ENCODE data around the gene DLG4. TPM values are rescaled to one million over a fixed set of nuclear protein-coding genes. Genes with fewer than 3 reads are reported as not detected.
"Not testable (repeated sequence)": the region's sequence is repeated elsewhere in the genome, so short reads cannot be mapped to it uniquely, and the experiment has no call there.

The DLG4 gene
- total RNA-seq, 2 donors from 2014 or later = 35.1 to 68.5 TPM

GRCh38 chr17:7169565-7169908, 50.1 kb downstream of the DLG4 start:
- Mint-ChIP-seq H3K27me3 (ENCODE audit: insufficient read depth) (peaks cover 11% of the 10 kb centered on the region), H3K9me3 (peaks cover 24% of the 10 kb centered on the region)
- peaks cover 25% of the 10 kb centered on the region for H3K9me3 ChIP-seq (ENCODE audit: control insufficient read depth, low read length)
- H3K27ac ChIP-seq (ENCODE audit: low read depth, low read length); DNase-seq; H3K36me3 Mint-ChIP-seq (ENCODE audit: low read depth); H3K9ac ChIP-seq (ENCODE audit: extremely low read depth, low read length, poor library complexity, severe bottlenecking); H3K4me1 Mint-ChIP-seq; H3K27ac Mint-ChIP-seq; H3K27me3 ChIP-seq (ENCODE audit: control insufficient read depth, insufficient read depth, low read length, poor library complexity, severe bottlenecking); H3K36me3 ChIP-seq (ENCODE audit: control insufficient read depth, insufficient read depth, low read length); H3K4me3 ChIP-seq (ENCODE audit: low read length); H3K4me3 Mint-ChIP-seq; H3K4me1 ChIP-seq (ENCODE audit: control insufficient read depth, insufficient read depth, low read length): not testable (repeated sequence)
- WGBS, 2 experiments (ENCODE audit: insufficient coverage in 1 of 2, insufficient read length in 1 of 2) = 88 to 90% methylated on average over 4 to 7 of the region's 7 CpGs

GRCh38 chr17:7168841-7169564, 50.6 kb downstream of the DLG4 start:
- not testable (repeated sequence) for DNase-seq; H3K4me1 Mint-ChIP-seq; H3K27me3 ChIP-seq (ENCODE audit: control insufficient read depth, insufficient read depth, low read length, poor library complexity, severe bottlenecking); H3K36me3 Mint-ChIP-seq (ENCODE audit: low read depth); H3K27ac Mint-ChIP-seq; H3K9ac ChIP-seq (ENCODE audit: extremely low read depth, low read length, poor library complexity, severe bottlenecking); H3K4me1 ChIP-seq (ENCODE audit: control insufficient read depth, insufficient read depth, low read length); H3K27ac ChIP-seq (ENCODE audit: low read depth, low read length); H3K36me3 ChIP-seq (ENCODE audit: control insufficient read depth, insufficient read depth, low read length); H3K4me3 Mint-ChIP-seq; H3K4me3 ChIP-seq (ENCODE audit: low read length)
- Mint-ChIP-seq H3K27me3 (ENCODE audit: insufficient read depth) (peaks cover 11% of the 10 kb centered on the region), H3K9me3 (peaks cover 24% of the 10 kb centered on the region)
- 92 to 94% methylated on average over 6 to 9 of the region's 10 CpGs for WGBS, 2 experiments (ENCODE audit: insufficient coverage in 1 of 2, insufficient read length in 1 of 2)
- peaks cover 25% of the 10 kb centered on the region for H3K9me3 ChIP-seq (ENCODE audit: control insufficient read depth, low read length)

- Histone ChIP-seq H3K4me3 (ENCODE audit: low read length) (no peak overlapping the region), H3K9ac (ENCODE audit: extremely low read depth, low read length, poor library complexity, severe bottlenecking) (no peak overlapping the region), H3K9me3 (ENCODE audit: control insufficient read depth, low read length) (peaks cover 25% of the 10 kb centered on the region), H3K27me3 (ENCODE audit: control insufficient read depth, insufficient read depth, low read length, poor library complexity, severe bottlenecking) (no peaks in the 10 kb centered on the region), H3K27ac (ENCODE audit: low read depth, low read length) (no peak overlapping the region), H3K36me3 (ENCODE audit: control insufficient read depth, insufficient read depth, low read length) (no peaks in the 10 kb centered on the region), H3K4me1 (ENCODE audit: control insufficient read depth, insufficient read depth, low read length) (no peaks in the 10 kb centered on the region)
- H3K9me3 Mint-ChIP-seq = peaks cover 24% of the 10 kb centered on the region
- peaks cover 7% of the 10 kb centered on the region for H3K36me3 Mint-ChIP-seq (ENCODE audit: low read depth)
- TF ChIP-seq CTCF (conservative IDR thresholded peaks at IDR 0.05) = no peak
- H3K4me1 Mint-ChIP-seq = no peaks in the 10 kb centered on the region
- no peak overlapping the region for H3K4me3 Mint-ChIP-seq
- WGBS, 2 experiments (ENCODE audit: insufficient coverage in 1 of 2, insufficient read length in 1 of 2) = 97 to 100% methylated on average over 1 to 4 of the region's 4 CpGs
- no peak for DNase-seq
- H3K27ac Mint-ChIP-seq = no peak overlapping the region
- H3K27me3 Mint-ChIP-seq (ENCODE audit: insufficient read depth) = peaks cover 5% of the 10 kb centered on the region
Observed at GRCh38 chr17:7167832-7168231, 51.8 kb downstream of the DLG4 start.

GRCh38 chr17:7166873-7167272, 52.8 kb downstream of the DLG4 start:
- Histone ChIP-seq H3K36me3 (ENCODE audit: control insufficient read depth, insufficient read depth, low read length) (no peaks in the 10 kb centered on the region), H3K27ac (ENCODE audit: low read depth, low read length) (no peak overlapping the region), H3K4me1 (ENCODE audit: control insufficient read depth, insufficient read depth, low read length) (no peaks in the 10 kb centered on the region), H3K4me3 (ENCODE audit: low read length) (no peak overlapping the region), H3K27me3 (ENCODE audit: control insufficient read depth, insufficient read depth, low read length, poor library complexity, severe bottlenecking) (no peaks in the 10 kb centered on the region), H3K9ac (ENCODE audit: extremely low read depth, low read length, poor library complexity, severe bottlenecking) (no peak overlapping the region), H3K9me3 (ENCODE audit: control insufficient read depth, low read length) (peaks cover 25% of the 10 kb centered on the region)
- no peak overlapping the region for H3K4me3 Mint-ChIP-seq
- WGBS, 2 experiments (ENCODE audit: insufficient coverage in 1 of 2, insufficient read length in 1 of 2) = 91 to 92% methylated on average over 7 of the region's 7 CpGs
- no peak for TF ChIP-seq CTCF (conservative IDR thresholded peaks at IDR 0.05)
- H3K9me3 Mint-ChIP-seq = peaks cover 22% of the 10 kb centered on the region
- no peaks in the 10 kb centered on the region for H3K4me1 Mint-ChIP-seq
- no peak for DNase-seq
- peaks cover 7% of the 10 kb centered on the region for H3K36me3 Mint-ChIP-seq (ENCODE audit: low read depth)
- peaks cover 3% of the 10 kb centered on the region for H3K27me3 Mint-ChIP-seq (ENCODE audit: insufficient read depth)
- H3K27ac Mint-ChIP-seq = no peak overlapping the region

- H3K27me3 ChIP-seq (ENCODE audit: control insufficient read depth, insufficient read depth, low read length, poor library complexity, severe bottlenecking); H3K9ac ChIP-seq (ENCODE audit: extremely low read depth, low read length, poor library complexity, severe bottlenecking); H3K27ac ChIP-seq (ENCODE audit: low read depth, low read length); H3K4me1 ChIP-seq (ENCODE audit: control insufficient read depth, insufficient read depth, low read length); H3K36me3 ChIP-seq (ENCODE audit: control insufficient read depth, insufficient read depth, low read length); H3K9me3 ChIP-seq (ENCODE audit: control insufficient read depth, low read length); H3K27ac Mint-ChIP-seq; H3K4me3 ChIP-seq (ENCODE audit: low read length); H3K4me3 Mint-ChIP-seq; H3K36me3 Mint-ChIP-seq (ENCODE audit: low read depth); H3K4me1 Mint-ChIP-seq; DNase-seq; H3K9me3 Mint-ChIP-seq: not testable (repeated sequence)
- 84 to 87% methylated on average over 3 to 10 of the region's 10 CpGs for WGBS, 2 experiments (ENCODE audit: insufficient coverage in 1 of 2, insufficient read length in 1 of 2)
- peaks cover 17% of the 10 kb centered on the region for H3K27me3 Mint-ChIP-seq (ENCODE audit: insufficient read depth)
Observed at GRCh38 chr17:7159571-7159970, 60.1 kb downstream of the DLG4 start.

GRCh38 chr17:7158424-7158823, 61.2 kb downstream of the DLG4 start:
- H3K27ac ChIP-seq (ENCODE audit: low read depth, low read length); H3K4me3 Mint-ChIP-seq; H3K9ac ChIP-seq (ENCODE audit: extremely low read depth, low read length, poor library complexity, severe bottlenecking); H3K9me3 Mint-ChIP-seq; H3K4me1 ChIP-seq (ENCODE audit: control insufficient read depth, insufficient read depth, low read length); H3K9me3 ChIP-seq (ENCODE audit: control insufficient read depth, low read length); DNase-seq; H3K4me3 ChIP-seq (ENCODE audit: low read length); H3K36me3 ChIP-seq (ENCODE audit: control insufficient read depth, insufficient read depth, low read length); H3K27me3 ChIP-seq (ENCODE audit: control insufficient read depth, insufficient read depth, low read length, poor library complexity, severe bottlenecking); H3K4me1 Mint-ChIP-seq; H3K36me3 Mint-ChIP-seq (ENCODE audit: low read depth); H3K27ac Mint-ChIP-seq: not testable (repeated sequence)
- 94% methylated on average over 8 to 9 of the region's 10 CpGs for WGBS, 2 experiments (ENCODE audit: insufficient coverage in 1 of 2, insufficient read length in 1 of 2)
- peaks cover 20% of the 10 kb centered on the region for H3K27me3 Mint-ChIP-seq (ENCODE audit: insufficient read depth)

Measured in endodermal cell (in vitro differentiated cells).